ENCODE data around the gene TMEM151A.

DNA sequence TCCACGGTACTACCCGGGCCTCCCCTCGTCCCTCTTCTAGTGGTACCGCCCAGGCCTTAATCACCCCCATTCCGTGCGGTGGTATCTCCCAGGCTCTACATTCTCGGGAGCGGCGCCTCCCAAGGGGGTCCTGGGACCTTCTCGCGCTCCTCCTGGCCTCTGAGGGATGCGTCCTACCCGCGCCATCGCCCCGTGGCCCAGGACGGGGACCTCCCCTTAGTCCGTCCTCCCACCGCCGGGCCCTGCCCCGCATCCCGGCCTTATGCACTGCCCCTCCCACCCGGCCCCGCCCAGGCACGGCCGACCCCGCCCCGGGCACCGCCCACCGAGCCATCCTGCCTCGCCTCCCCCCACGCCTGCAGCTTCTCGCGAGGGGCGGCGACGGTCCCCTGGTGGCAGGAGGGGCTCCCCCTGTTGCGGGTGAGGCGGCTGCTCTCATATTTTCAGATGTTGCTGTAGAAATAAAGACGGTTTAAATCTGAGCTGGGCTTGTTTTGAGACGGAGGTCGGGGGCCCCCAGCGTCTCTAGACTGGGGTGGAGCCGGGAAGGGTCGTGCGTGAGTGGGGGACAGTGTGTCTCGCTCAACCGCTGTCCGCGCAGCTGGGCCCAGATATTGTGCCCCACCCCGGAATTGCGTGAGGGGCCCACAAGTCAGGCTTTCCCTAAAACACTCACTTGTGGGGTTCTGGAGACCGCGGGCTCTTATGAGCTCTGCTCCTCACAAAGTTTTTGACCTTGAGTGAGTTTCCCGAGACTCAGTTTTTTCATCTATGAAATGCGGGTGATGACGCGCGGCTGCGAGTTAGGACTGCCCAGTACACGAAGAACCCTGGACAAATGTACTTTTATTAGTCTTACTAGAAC, 24.1 kb upstream of the TMEM151A start:
- TF ChIP-seq CTCF (conservative IDR thresholded peaks at IDR 0.05; ENCODE audit: low read depth, low read length) (peak; percentile 30; the same call in 1 of the 2 replicates), EZH2 (IDR thresholded peaks at IDR 0.05; ENCODE audit: borderline replicate concordance, low read depth, low read length, poor library complexity, severe bottlenecking) (no peak)

All from A673 (cell line).